Hypothalamus (tissue), 51 donors: ENCODE data around the gene ACAP3.

Source experiments
- DNase-seq, 51 donors: peaks; one replicate each; lab custom pipeline; 2025; lab: John Stamatoyannopoulos, UW

ACAP3 gene

DNA sequence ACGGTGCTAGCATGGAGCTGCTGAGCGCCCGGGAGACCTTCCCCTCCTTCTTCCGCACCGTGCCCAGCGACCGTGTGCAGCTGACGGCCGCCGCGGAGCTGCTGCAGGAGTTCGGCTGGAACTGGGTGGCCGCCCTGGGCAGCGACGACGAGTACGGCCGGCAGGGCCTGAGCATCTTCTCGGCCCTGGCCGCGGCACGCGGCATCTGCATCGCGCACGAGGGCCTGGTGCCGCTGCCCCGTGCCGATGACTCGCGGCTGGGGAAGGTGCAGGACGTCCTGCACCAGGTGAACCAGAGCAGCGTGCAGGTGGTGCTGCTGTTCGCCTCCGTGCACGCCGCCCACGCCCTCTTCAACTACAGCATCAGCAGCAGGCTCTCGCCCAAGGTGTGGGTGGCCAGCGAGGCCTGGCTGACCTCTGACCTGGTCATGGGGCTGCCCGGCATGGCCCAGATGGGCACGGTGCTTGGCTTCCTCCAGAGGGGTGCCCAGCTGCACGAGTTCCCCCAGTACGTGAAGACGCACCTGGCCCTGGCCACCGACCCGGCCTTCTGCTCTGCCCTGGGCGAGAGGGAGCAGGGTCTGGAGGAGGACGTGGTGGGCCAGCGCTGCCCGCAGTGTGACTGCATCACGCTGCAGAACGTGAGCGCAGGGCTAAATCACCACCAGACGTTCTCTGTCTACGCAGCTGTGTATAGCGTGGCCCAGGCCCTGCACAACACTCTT is 24.5 kb upstream of the ACAP3 start:
- DNase-seq, result no peak

DNA sequence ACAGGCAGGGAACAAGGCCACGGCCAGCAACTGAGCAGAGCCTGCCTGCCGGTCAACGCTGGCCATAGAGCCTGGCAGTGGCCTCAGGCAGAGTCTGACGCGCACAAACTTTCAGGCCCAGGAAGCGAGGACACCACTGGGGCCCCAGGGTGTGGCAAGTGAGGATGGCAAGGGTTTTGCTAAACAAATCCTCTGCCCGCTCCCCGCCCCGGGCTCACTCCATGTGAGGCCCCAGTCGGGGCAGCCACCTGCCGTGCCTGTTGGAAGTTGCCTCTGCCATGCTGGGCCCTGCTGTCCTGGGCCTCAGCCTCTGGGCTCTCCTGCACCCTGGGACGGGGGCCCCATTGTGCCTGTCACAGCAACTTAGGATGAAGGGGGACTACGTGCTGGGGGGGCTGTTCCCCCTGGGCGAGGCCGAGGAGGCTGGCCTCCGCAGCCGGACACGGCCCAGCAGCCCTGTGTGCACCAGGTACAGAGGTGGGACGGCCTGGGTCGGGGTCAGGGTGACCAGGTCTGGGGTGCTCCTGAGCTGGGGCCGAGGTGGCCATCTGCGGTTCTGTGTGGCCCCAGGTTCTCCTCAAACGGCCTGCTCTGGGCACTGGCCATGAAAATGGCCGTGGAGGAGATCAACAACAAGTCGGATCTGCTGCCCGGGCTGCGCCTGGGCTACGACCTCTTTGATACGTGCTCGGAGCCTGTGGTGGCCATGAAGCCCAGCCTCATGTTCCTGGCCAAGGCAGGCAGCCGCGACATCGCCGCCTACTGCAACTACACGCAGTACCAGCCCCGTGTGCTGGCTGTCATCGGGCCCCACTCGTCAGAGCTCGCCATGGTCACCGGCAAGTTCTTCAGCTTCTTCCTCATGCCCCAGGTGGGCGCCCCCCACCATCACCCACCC is 23.6 kb upstream of the ACAP3 start, which contains the start of gene TAS1R3:
Gene TAS1R3 (plus strand): TSS at position 213 of the 898 bp plus-strand sequence. CDS start 66 bp downstream, at position 279.
- DNase-seq, result no peak

DNA sequence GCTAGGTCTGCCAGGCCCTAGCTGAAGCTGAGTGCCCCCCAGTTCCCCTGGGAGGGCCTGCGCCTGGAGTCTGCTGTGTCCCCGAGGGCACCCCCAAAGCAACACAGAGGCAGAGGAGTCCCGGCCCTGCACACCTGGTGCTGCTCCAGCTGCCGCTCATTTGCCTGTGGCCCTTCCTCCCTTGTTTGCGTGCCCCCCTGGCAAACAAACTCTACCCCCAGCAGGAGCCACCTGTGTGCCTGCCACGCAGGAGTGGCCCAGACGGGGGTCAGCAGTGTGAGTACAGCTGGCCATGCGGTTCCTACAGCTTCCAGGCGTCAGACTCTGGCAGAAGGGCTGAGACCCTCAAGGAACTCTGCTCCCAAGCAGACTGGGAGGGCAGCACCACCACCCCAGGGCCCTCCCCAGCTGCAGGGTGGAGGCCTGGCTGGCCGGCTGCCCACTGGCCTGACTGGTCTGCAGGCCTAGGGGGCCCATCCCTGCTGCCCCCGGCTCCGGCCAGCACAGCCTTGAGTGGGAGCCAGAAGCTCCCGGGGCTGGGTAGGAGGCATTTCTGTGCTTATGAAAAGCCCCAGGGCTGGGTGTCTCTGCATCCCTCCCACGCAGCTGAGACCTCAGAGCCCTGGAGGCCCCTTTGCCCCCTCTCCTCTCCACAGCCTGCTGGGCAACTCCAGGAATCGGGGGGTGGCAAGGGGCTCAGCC is 22.8 kb upstream of the ACAP3 start:
- DNase-seq, result no peak

DNA sequence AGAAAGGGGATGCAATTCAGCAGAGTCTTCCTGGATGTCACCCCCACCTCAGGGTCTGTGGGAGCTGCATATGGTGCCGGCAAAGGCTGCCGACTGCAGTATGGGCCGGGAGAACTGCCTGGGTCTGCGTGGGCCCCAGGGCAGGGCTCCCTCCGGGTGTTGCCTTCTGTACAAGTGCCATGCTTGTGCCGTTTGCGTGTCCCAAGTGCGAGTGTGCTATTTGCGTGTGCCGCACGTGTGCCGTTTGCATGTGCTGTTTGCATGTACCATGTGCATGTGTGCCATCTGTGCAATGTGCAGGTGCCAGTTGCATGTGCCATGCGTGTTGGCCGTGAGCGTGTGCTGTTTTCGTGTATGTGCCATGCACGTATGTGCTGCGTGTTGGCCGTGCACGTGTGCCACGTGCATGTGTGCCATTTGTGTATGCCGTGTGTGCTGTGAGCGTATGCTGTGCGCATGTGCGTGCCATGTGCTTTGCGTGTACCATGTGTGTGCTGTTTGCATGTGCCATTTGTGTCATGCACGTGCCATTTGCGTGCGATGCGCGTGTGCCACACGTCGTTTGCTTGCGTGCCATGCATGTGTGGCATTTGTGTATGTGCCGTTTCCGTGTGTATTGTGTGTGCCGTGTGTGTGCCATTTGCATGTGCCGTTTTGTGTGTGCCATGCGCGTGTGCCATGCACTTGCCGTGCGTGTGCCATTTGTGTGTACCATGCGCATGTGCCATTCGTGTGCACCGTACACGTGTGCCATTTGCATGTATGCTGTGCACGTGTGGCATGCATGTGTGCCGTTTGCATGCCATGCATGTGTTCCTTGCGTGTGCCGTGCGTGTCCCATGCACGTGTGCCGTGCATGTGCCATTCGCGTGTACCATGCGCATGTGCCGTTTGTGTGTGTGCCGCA is 21.8 kb upstream of the ACAP3 start:
- DNase-seq, result no peak

DNA sequence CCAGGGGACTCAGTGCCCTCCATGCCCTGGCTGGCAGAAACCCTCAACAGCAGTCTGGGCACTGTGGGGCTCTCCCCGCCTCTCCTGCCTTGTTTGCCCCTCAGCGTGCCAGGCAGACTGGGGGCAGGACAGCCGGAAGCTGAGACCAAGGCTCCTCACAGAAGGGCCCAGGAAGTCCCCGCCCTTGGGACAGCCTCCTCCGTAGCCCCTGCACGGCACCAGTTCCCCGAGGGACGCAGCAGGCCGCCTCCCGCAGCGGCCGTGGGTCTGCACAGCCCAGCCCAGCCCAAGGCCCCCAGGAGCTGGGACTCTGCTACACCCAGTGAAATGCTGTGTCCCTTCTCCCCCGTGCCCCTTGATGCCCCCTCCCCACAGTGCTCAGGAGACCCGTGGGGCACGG is 20.5 kb upstream of the ACAP3 start:
- DNase-seq, result no peak

DNA sequence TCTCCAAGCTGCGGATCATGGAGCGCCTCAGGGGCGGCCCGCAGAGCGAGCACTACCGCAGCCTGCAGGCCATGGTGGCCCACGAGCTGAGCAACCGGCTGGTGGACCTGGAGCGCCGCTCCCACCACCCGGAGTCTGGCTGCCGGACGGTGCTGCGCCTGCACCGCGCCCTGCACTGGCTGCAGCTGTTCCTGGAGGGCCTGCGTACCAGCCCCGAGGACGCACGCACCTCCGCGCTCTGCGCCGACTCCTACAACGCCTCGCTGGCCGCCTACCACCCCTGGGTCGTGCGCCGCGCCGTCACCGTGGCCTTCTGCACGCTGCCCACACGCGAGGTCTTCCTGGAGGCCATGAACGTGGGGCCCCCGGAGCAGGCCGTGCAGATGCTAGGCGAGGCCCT is 19.6 kb upstream of the ACAP3 start:
- no peak for DNase-seq

DNA sequence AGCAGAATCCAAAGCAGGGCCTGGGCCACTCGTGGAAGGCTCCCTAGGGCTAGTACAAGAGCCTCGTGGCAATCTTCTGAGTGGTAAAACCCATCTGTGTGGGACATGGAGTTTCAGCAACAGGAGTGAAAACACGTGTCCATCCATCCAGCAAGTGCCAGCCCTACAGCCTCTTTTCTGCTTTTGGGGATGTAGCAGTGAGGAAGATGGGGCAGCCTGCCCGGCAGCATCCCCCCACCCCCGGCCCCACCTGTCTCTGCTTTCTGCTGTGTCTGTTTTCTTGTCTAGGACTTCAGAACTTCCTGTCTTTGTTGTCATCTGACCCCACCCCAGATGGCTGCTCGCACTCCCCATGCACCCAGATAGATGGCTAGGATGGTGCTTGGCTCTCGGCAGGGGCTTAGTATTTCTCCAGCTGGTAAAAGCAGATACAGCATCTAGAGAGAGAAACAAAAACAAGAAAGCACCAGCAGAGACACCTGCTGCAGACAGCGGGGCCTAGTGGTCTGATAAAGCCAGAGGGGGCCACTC is 18.4 kb upstream of the ACAP3 start:
- no peak for DNase-seq

DNA sequence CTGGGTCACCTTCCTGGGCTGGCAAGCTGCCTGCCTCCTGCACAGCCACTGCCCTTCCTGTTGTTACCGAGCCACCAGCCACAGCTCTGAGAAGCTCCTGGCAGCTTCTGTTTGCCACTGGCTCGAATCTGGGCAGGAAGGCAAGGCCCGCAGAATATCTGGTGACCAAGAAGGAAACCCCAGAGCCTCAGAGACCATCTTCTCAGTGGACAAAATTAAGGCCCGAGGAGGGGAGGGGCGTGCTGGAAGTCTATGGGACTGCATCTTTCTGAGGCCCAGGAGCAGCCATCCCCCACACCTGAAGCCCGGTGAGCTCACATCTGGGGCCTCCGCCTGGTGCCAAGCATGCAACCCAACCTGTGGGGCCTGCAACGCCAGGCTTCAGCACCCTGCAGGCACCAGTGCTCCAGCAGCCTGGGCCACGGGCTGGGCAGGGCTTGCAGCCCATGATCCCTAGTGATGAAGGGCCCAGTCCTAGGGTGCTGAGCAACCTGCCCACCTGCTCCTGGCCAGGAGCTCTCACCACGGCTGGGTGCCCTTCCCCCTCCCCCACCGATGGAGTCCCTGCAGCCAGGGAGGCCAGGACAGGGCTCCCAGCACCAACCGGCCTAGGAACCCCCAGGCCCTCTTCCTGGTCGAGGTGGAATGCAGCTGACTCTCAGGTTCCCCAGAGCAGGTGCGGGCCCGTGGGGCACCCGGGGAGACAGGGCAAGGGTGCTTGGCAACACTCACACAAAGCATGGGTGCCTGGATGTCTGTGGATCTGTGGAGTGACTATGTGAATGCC is 17.8 kb upstream of the ACAP3 start:
- no peak for DNase-seq

DNA sequence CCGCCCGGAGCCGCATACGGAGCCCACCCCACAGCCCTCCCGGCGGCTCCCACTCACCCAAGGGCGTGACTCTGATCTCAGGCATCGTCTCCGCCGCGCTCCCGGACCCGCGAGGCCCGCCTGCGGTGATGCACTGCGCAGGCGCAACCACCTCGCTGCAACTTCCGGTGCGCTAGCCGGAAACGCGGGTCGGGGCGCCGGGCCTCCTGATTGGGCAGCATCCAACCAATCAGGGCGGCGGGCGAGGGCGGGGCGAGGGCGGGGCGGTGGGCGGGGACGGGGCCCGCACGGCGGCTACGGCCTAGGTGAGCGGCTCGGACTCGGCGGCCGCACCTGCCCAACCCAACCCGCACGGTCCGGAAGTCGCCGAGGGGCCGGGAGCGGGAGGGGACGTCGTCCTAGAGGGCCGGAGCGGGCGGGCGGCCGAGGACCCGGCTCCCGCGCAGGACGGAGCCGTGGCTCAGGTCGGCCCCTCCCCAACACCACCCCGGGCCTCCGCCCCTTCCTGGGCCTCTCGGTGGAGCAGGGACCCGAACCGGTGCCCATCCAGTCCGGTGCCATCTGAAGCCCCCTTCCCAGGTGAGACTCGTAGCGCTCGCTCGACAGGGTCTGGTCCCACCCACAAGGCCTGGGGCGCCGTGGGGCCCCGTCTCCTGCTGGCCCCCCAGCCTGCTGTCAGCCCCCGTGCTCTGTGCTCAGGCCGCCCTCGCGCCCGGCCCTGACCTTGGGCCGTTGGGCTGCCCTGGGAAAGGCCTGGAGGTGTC is 17.0 kb upstream of the ACAP3 start, which contains the start of the genes CPTP and INTS11:
Gene CPTP (plus strand): TSS at position 279 of the 764 bp plus-strand sequence. CDS start 2,109 bp downstream, outside the sequence.
Gene INTS11 (minus strand): TSS at position 137 of the 764 bp plus-strand sequence. CDS start 52 bp downstream, at position 85.
- peak; percentile 50 to 96 (median 86) for DNase-seq

DNA sequence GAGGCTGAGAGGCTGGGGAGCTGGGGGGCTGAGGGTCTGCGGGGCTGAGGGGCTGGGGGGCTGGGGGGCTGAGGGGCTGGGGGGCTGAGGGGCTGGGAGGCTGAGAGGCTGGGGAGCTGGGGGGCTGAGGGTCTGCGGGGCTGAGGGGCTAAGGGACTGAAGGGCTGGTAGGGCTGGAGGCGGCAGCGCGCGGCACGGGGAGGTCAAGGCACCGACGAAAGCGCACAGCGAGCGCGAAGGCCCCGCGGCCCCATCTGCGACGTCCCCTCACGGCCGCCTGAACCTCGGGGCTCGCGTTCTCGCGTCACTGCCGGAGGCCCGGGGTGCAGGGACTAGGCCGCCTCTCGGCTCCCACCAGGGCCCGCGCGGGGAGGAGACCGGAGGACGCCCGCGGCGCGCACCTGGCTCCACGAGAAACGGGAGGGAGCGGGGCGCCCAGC is 16.4 kb upstream of the ACAP3 start:
- no peak for DNase-seq

DNA sequence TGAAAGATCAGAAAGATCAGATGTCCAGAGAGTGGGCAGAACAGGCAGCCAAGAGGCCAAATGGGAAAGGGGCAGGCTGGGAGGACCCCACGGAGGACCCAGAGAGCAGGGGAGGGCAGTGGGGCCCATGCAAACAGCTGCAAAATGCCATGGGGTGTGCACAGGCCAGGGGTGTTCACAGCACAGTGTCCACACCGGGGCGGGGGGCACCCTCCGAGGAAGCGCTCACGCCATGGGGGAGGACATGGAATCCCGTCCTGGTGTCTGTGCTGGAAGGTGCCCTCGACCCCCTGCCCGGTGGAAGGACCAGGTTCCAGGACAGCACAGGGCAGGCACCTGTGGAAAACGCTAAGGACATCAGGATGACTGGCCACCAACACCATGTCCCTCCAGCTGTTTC is 15.2 kb upstream of the ACAP3 start:
- no peak for DNase-seq

DNA sequence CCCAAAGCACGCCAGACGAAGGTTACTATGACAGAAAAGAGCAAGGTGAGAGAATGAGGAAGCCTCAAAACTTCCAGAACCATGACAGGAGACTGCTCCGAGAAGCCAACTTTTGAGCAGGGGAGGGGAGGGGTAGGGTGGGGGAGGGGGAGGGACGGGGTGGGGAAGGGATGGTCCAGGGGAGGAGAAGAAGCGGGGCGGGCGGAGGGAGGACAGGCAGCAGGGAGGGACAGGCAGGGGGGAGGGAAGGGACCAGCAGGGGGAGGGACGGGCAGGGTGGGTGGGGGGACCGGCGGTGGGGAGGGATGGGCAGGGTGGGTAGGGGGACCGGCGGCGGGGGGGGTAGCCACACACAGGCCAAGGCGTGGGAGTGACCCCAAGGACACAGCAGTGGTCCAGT is 14.7 kb upstream of the ACAP3 start:
- no peak for DNase-seq

DNA sequence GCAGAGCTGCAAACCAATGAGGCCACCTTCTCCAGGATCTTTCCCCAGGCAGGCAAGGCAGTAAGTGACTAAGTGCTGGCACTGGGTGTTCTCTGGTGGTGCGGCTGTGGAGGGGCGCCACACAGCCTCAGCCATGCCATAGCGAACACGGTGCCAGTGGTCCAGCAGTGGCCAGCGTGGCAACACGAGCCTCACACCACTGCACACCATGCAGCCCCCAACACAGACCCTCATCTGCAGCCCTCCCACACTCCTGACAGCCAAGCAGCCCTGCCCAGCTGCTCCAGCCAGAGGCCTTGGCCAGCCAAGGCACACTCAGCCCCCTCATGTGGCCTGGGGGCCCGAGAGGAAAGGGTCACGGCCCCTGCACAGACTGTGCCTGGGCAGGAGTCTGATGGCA is 13.7 kb upstream of the ACAP3 start:
- no peak for DNase-seq

DNA sequence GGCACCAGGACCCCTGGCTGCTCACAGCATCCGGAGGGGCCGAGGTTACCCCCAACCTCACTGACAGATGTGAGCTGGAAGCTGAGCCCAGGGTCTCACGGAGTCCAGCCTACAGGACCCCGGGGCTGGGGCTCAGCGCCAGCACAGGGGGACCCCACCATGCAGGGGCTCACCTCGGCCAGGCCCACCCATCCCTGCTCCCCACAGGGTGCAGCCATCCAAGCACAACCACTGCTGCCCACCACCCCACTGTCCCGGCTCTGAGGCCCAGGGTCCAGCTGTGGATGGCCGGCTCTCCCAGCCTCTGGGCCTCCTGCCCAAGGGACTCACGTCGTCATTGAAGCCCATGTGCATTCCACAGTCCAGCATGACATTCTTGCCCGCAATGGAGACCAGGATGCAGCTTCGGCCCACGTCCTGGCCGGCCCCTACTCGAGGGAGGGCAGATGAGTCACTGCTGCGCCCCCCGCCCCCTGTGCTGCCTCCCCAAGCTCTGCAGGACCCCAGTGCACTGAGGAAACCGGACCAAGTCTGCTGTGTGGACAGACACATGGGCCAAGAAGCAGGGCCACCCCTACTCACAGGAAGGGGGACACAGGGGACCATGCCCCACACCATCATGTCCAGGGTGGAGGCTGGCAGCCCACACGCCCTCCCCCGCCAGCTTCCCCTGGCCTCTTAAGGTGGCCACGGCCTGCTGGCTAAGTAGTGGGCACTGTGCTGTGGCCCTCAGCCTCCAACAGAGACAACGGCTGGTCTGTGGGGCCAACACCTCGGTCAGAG is 13.1 kb upstream of the ACAP3 start:
- no peak for DNase-seq

DNA sequence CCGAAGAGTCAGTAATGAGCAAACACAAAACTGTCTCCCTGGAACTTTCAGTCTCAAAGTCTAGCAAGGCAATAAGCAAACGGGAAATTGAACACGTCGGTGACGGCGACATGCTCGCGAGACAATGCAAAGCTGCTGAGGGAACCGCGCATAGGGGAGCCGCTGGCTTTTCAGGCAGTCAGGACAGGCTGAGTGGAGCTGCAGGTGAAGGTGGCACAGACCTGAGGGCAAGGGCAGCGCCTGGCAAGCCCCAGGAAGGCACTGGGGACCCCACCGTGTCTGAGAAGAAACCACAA is 11.9 kb upstream of the ACAP3 start:
- DNase-seq, result no peak

DNA sequence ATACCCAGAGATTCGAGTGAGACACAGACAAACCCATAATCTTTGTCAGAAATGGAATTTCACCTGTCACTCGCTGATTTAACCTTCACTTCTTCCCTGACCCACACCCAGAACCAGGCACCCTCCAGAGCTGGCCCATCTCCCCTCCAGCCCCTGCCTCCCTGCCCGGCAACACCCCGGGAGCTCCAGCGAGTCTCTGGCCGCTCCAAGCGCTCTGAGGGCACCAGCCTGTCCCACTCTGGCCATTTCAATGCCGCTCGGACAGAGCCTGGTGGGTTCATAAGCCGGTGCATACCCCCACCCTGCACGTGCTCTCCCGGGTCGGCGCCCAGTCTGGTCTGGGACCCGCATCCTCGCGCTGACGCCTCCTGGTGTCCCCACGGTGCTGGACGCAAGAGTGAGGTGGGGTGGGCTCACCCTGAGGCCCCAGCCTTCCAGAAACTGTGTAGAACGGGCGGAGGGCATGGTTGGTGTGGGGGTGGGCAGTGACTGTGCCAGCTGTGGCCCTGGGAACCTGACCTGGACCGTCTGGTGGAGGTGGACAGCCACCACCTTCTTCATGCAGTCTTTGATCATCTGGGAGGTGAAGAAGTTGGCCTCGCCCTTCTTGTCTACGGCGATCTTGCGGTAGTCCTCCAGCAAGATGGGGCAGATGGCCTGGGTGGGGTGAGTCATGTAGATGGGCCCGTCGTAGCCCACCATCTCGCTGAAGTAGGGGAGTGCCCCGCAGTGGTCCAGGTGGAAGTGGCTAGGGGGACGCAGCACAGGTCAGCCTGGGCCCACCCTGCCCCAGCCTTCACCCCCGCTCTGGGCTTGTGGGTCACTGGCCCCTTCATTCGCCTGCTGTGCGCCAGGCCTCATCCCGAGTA is 11.3 kb upstream of the ACAP3 start:
- DNase-seq, result no peak
